ENCODE measurements around the gene ATF7. TPM values are rescaled to one million over a fixed set of nuclear protein-coding genes. Genes with fewer than 3 reads are reported as not detected.

The ATF7 gene
- polyA plus RNA-seq, 1 of the 3 experiments (the other 2 are of a cell fraction), result 12.8 TPM

GRCh38 chr12:53593707-53594106 lies 32.5 kb downstream of the ATF7 start (continued):
- TF ChIP-seq TAF1 (IDR thresholded peaks at IDR 0.05; ENCODE audit: borderline replicate concordance, low read depth, low read length) (no peak), POLR2AphosphoS5 (IDR thresholded peaks at IDR 0.05; ENCODE audit: low read depth, low read length) (no peak)

- Histone ChIP-seq H3K4me2 (no peak overlapping the region), H3K9me3 (no peaks in the 10 kb centered on the region), H3K9me2 (no peaks in the 10 kb centered on the region), H3K9ac (no peak overlapping the region), H3K4me1 (ENCODE audit: control insufficient read depth in 1 of 2, insufficient read depth in 2 of 2, low read depth in 1 of 2, low read length in 1 of 2) (peaks cover 17 to 23% of the 10 kb centered on the region in 2 experiments), H3K4me3 (ENCODE audit: low read depth in 2 of 2, low read length in 1 of 2) (no peak overlapping the region), H4K20me1 (ENCODE audit: insufficient read depth) (peaks cover 15% of the 10 kb centered on the region), H3K36me3 (replicated peaks in 1 of 2; ENCODE audit: control insufficient read depth in 1 of 2, insufficient read depth in 2 of 2, low read length in 1 of 2) (peaks cover under 1 to 4% of the 10 kb centered on the region in 2 experiments), H2AFZ (ENCODE audit: low read depth) (no peak overlapping the region), H3F3A (replicated peaks; ENCODE audit: insufficient read depth) (no peaks in the 10 kb centered on the region), H3K79me2 (ENCODE audit: insufficient read depth) (peaks cover 26% of the 10 kb centered on the region), H3K27ac (ENCODE audit: low read depth in 2 of 2, low read length in 1 of 2) (no peak overlapping the region), H3K27me3 (ENCODE audit: insufficient read depth) (no peaks in the 10 kb centered on the region)
- CTCF ChIA-PET, result no interaction called here
- WGBS (ENCODE audit: low lambda C conversion rate), result 83% methylated on average over 1 of the region's 1 CpG
- no peak for DNase-seq
- TF ChIP-seq RAD21 (IDR thresholded peaks at IDR 0.05; ENCODE audit: low read length) (no peak), EZH2phosphoT487 (IDR thresholded peaks at IDR 0.05; ENCODE audit: borderline replicate concordance, low read depth) (no peak), RXRA (IDR thresholded peaks at IDR 0.05; ENCODE audit: borderline replicate concordance, low read depth) (no peak), YY1 (IDR thresholded peaks at IDR 0.05; ENCODE audit: low read depth) (no peak), GABPA (IDR thresholded peaks at IDR 0.05; ENCODE audit: low read depth) (no peak), POLR2AphosphoS5 (IDR thresholded peaks at IDR 0.05; ENCODE audit: low read depth, low read length) (no peak), NRF1 (IDR thresholded peaks at IDR 0.05; ENCODE audit: low read depth, low read length) (no peak), USF2 (IDR thresholded peaks at IDR 0.05; ENCODE audit: borderline replicate concordance, low read depth, low read length) (no peak), GATA2 (CRISPR knock-in tag; IDR thresholded peaks at IDR 0.05) (no peak), MAX (IDR thresholded peaks at IDR 0.05; ENCODE audit: low read depth) (no peak), FOSL2 (IDR thresholded peaks at IDR 0.05; ENCODE audit: borderline replicate concordance, low read depth) (no peak), ZBTB33 (IDR thresholded peaks at IDR 0.05; ENCODE audit: borderline replicate concordance, low read depth) (no peak), SIN3A (IDR thresholded peaks at IDR 0.05; ENCODE audit: borderline replicate concordance, low read depth, low read length) (no peak), MEF2A (IDR thresholded peaks at IDR 0.05; ENCODE audit: borderline replicate concordance, low read depth) (no peak)
- POLR2A ChIA-PET, result no interaction called here
These were observed 33.2 kb downstream of the ATF7 start for GRCh38 chr12:53593031-53593430.

All from SK-N-SH (cell line).